ENCODE measurements around the gene ARFIP1. TPM values are rescaled to one million over a fixed set of nuclear protein-coding genes. Genes with fewer than 3 reads are reported as not detected.
"Not testable (repeated sequence)": the region's sequence is repeated elsewhere in the genome, so short reads cannot be mapped to it uniquely, and the experiment has no call there.

The ARFIP1 gene
- total RNA-seq, 1 experiment from 2014 or later, result 32.7 TPM

DNA sequence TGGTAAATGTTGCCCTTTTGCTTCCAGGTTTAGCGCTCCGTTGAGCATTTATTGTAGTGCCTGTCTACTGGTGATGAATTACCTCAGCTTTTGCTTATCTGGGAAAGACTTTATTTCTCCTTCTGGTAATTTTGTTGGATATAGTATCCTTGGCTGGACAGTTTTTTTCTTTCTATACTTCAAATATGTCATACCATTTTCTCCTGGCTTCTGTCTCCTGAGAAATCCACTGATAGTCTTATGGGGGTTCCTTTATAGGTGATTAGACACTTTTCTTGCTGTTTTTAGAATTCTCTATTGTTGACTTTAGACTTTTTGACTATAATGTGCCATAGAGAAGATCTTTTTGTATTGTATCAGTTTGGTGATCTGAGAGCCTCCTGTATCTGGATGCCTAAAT lies 73.5 kb downstream of the ARFIP1 start:
- Histone ChIP-seq H3K4me3 (replicated peaks in 1 of 2; ENCODE audit: low read depth in 1 of 2, low read length in 2 of 2) (no peak overlapping the region), H3K9me3 (ENCODE audit: control insufficient read depth in 1 of 2, insufficient read depth in 1 of 2, low read depth in 1 of 2, low read length in 2 of 2) (peaks cover 3 to 4% of the 10 kb centered on the region in 2 experiments; a peak in 2 of 4 replicates), H3K79me2 (ENCODE audit: insufficient read depth, low read length) (peaks cover 14% of the 10 kb centered on the region), H3K36me3 (ENCODE audit: control insufficient read depth in 1 of 2, insufficient read depth in 2 of 2, low read length in 2 of 2) (no peaks in the 10 kb centered on the region), H3K27me3 (ENCODE audit: insufficient read depth, low read length) (no peaks in the 10 kb centered on the region), H3K9ac (ENCODE audit: low read length) (no peak overlapping the region), H3K4me2 (ENCODE audit: low read length) (no peak overlapping the region), H3K4me1 (ENCODE audit: control insufficient read depth in 1 of 2, insufficient read depth in 2 of 2, low read length in 2 of 2) (no peaks in the 10 kb centered on the region), H4K20me1 (ENCODE audit: insufficient read depth) (no peaks in the 10 kb centered on the region), H2AFZ (ENCODE audit: low read depth, low read length, poor library complexity, severe bottlenecking) (no peak overlapping the region), H3K27ac (ENCODE audit: low read depth, low read length) (no peak overlapping the region), H3K9me2 (ENCODE audit: insufficient read depth) (no peaks in the 10 kb centered on the region)
- ChIA-PET POLR2A (no interaction called here), RAD21 (ENCODE audit: low non-redundant PET in 1 of 2, low total read pairs in 2 of 2, uncharacterized antibody in 2 of 2, unreplicated experiment in 2 of 2) (no interaction called here), CTCF (no interaction called here)
- intact Hi-C loops (cut with micrococcal nuclease), result no loop called here
- no peak for DNase-seq (ENCODE audit: low read depth, low spot score)
- BruUV-seq (replicated peaks), result no TSS peak
- ATAC-seq, result no peak
- no peak for TF ChIP-seq ELF1 (IDR thresholded peaks at IDR 0.05; ENCODE audit: borderline replicate concordance, low read depth)
- TF ChIP-seq, protein P1, sequence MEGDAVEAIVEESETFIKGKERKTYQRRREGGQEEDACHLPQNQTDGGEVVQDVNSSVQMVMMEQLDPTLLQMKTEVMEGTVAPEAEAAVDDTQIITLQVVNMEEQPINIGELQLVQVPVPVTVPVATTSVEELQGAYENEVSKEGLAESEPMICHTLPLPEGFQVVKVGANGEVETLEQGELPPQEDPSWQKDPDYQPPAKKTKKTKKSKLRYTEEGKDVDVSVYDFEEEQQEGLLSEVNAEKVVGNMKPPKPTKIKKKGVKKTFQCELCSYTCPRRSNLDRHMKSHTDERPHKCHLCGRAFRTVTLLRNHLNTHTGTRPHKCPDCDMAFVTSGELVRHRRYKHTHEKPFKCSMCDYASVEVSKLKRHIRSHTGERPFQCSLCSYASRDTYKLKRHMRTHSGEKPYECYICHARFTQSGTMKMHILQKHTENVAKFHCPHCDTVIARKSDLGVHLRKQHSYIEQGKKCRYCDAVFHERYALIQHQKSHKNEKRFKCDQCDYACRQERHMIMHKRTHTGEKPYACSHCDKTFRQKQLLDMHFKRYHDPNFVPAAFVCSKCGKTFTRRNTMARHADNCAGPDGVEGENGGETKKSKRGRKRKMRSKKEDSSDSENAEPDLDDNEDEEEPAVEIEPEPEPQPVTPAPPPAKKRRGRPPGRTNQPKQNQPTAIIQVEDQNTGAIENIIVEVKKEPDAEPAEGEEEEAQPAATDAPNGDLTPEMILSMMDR (IDR thresholded peaks at IDR 0.05 in 2 of 3, conservative IDR thresholded peaks at IDR 0.05 in 1 of 3; ENCODE audit: borderline replicate concordance in 1 of 3, insufficient read depth in 1 of 3, low read depth in 2 of 3, low read length in 2 of 3), result no peak
- TF ChIP-seq SRF (IDR thresholded peaks at IDR 0.05; ENCODE audit: low read depth), result no peak
- no peak for TF ChIP-seq EZH2phosphoT487 (IDR thresholded peaks at IDR 0.05; ENCODE audit: borderline replicate concordance)
- TF ChIP-seq YY1 (IDR thresholded peaks at IDR 0.05; ENCODE audit: extremely low read depth, insufficient replicate concordance, low read depth, low read length), result no peak
- no peak for TF ChIP-seq POLR2A (IDR thresholded peaks at IDR 0.05; ENCODE audit: borderline replicate concordance, extremely low read depth, insufficient read depth, insufficient read length)
- TF ChIP-seq ATF3 (IDR thresholded peaks at IDR 0.05), result no peak
- TF ChIP-seq RAD21 (IDR thresholded peaks at IDR 0.05; ENCODE audit: low read depth), result no peak
- TF ChIP-seq SIN3A (IDR thresholded peaks at IDR 0.05; ENCODE audit: low read depth), result no peak
- no peak for TF ChIP-seq JUND (IDR thresholded peaks at IDR 0.05)
- no peak for TF ChIP-seq ZFX (IDR thresholded peaks at IDR 0.05)
- TF ChIP-seq POLR2AphosphoS5 (IDR thresholded peaks at IDR 0.05; ENCODE audit: low read depth, low read length), result no peak
- TF ChIP-seq FOSL1 (IDR thresholded peaks at IDR 0.05; ENCODE audit: low read depth), result no peak
- TF ChIP-seq EGR1 (IDR thresholded peaks at IDR 0.05; ENCODE audit: low read depth), result no peak
- no peak for TF ChIP-seq EZH2 (IDR thresholded peaks at IDR 0.05)
- TF ChIP-seq SP1 (IDR thresholded peaks at IDR 0.05; ENCODE audit: low read depth), result no peak
- no peak for TF ChIP-seq CBX3 (IDR thresholded peaks at IDR 0.05; ENCODE audit: low read depth)

DNA sequence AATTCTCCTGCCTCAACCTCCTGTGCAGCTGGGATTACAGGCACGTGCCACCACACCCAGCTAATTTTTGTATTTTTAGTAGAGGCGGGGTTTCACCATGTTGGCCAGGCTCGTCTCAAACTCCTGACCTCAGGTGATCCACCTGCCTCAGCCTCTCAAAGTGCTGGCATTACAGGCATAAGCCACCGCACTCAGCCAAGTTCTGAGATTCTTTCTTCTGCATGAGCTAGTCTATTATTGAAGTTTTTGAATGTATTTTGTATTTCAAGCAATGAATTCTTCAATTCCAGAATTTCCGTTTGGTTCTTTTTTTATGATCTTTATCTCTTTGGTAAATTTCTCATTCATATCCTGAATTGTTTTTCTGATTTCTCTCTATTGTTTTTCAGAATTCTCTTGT lies 74.3 kb downstream of the ARFIP1 start:
- H3K79me2 ChIP-seq (ENCODE audit: insufficient read depth, low read length), result peaks cover 11% of the 10 kb centered on the region
- H3K9me2 ChIP-seq (ENCODE audit: insufficient read depth); H3K27ac ChIP-seq (ENCODE audit: low read depth, low read length); CTCF ChIA-PET; H3K9me3 ChIP-seq (ENCODE audit: control insufficient read depth in 1 of 2, insufficient read depth in 1 of 2, low read depth in 1 of 2, low read length in 2 of 2); H4K20me1 ChIP-seq (ENCODE audit: insufficient read depth); POLR2A ChIA-PET; H3K4me3 ChIP-seq (replicated peaks in 1 of 2; ENCODE audit: low read depth in 1 of 2, low read length in 2 of 2); RAD21 ChIA-PET (ENCODE audit: low non-redundant PET in 1 of 2, low total read pairs in 2 of 2, uncharacterized antibody in 2 of 2, unreplicated experiment in 2 of 2); BruUV-seq (replicated peaks); H3K36me3 ChIP-seq (ENCODE audit: control insufficient read depth in 1 of 2, insufficient read depth in 2 of 2, low read length in 2 of 2); H3K4me2 ChIP-seq (ENCODE audit: low read length); ATAC-seq; H3K9ac ChIP-seq (ENCODE audit: low read length); DNase-seq (ENCODE audit: low read depth, low spot score); intact Hi-C loops (cut with micrococcal nuclease); H3K4me1 ChIP-seq (ENCODE audit: control insufficient read depth in 1 of 2, insufficient read depth in 2 of 2, low read length in 2 of 2); H3K27me3 ChIP-seq (ENCODE audit: insufficient read depth, low read length); H2AFZ ChIP-seq (ENCODE audit: low read depth, low read length, poor library complexity, severe bottlenecking): not testable (repeated sequence)
